HG02938 (cell line): ENCODE results near the gene THSD4.

Experiments used
- ATAC-seq: cut with Tn5 transposase; IDR thresholded peaks from one replicate; pipeline ENCODE4 v1.9.1; 2021; ENCODE audit warnings: mild to moderate bottlenecking, moderate library complexity; ENCODE audit not compliant: unreplicated experiment

Gene THSD4

GRCh38 chr15:71781179-71781964 is 666.1 kb downstream of the THSD4 start:
- ATAC-seq, result no peak

GRCh38 chr15:71781965-71782265 is 666.6 kb downstream of the THSD4 start:
- ATAC-seq, result no peak

GRCh38 chr15:71782422-71783165 is 667.3 kb downstream of the THSD4 start:
- no peak for ATAC-seq

GRCh38 chr15:71784719-71785118 is 669.4 kb downstream of the THSD4 start:
- no peak for ATAC-seq

GRCh38 chr15:71785996-71786395 is 670.7 kb downstream of the THSD4 start:
- no peak for ATAC-seq

GRCh38 chr15:71786673-71787072 is 671.4 kb downstream of the THSD4 start:
- no peak for ATAC-seq

GRCh38 chr15:71788646-71789579 is 673.6 kb downstream of the THSD4 start:
- ATAC-seq, result no peak

GRCh38 chr15:71789616-71790015 is 674.3 kb downstream of the THSD4 start:
- no peak for ATAC-seq

- ATAC-seq, result no peak
Observed at GRCh38 chr15:71790081-71790480, 674.8 kb downstream of the THSD4 start.

- no peak for ATAC-seq
Observed at GRCh38 chr15:71791975-71792374, 676.7 kb downstream of the THSD4 start.

GRCh38 chr15:71792521-71792920 is 677.2 kb downstream of the THSD4 start:
- ATAC-seq, result no peak

GRCh38 chr15:71798641-71799040 is 683.4 kb downstream of the THSD4 start:
- no peak for ATAC-seq

GRCh38 chr15:71800190-71800589 is 684.9 kb downstream of the THSD4 start:
- no peak for ATAC-seq

GRCh38 chr15:71800835-71801745 is 685.8 kb downstream of the THSD4 start:
- ATAC-seq, result no peak

- no peak for ATAC-seq
Observed at GRCh38 chr15:71801935-71802655, 686.8 kb downstream of the THSD4 start.

- no peak for ATAC-seq
Observed at GRCh38 chr15:71802770-71803169, 687.5 kb downstream of the THSD4 start.

GRCh38 chr15:71804226-71804625 is 689.0 kb downstream of the THSD4 start:
- ATAC-seq, result no peak

- ATAC-seq, result no peak
Observed at GRCh38 chr15:71804695-71805470, 689.6 kb downstream of the THSD4 start.

GRCh38 chr15:71806452-71806931 is 691.2 kb downstream of the THSD4 start:
- ATAC-seq, result no peak
